Left ventricle myocardium inferior (tissue), 1 donor: ENCODE results near the gene CPNE4. TPM values are rescaled to one million over a fixed set of nuclear protein-coding genes. Genes with fewer than 3 reads are reported as not detected.
"Not testable (repeated sequence)": the region's sequence is repeated elsewhere in the genome, so short reads cannot be mapped to it uniquely, and the experiment has no call there.

Experiments
- DNase-seq: peaks from one replicate; pipeline ENCODE4 v3.0.0-alpha.2; 2020
- H3K27ac ChIP-seq: fragments of 200-600 bp; replicated peaks from 2 replicates; pipeline ENCODE4 v1.8.0; 2021
- H3K27me3 ChIP-seq: fragments of 200-600 bp; 2 replicates; pipeline ENCODE4 v1.8.0; 2021; ENCODE audit warnings: low read depth
- H3K36me3 ChIP-seq: fragments of 200-600 bp; 2 replicates; pipeline ENCODE4 v1.8.0; 2021
- H3K4me1 ChIP-seq: fragments of 200-600 bp; 2 replicates; pipeline ENCODE4 v1.8.0; 2021
- H3K4me3 ChIP-seq: fragments of 200-600 bp; 2 replicates; pipeline ENCODE4 v1.8.0; 2021; ENCODE audit warnings: mild to moderate bottlenecking, moderate library complexity
- H3K9me3 ChIP-seq: fragments of 200-600 bp; replicated peaks from 2 replicates; pipeline ENCODE4 v1.8.0; 2021
- intact Hi-C: fragments of 100-400 bp; cut with micrococcal nuclease; formaldehyde crosslinking; loops from one replicate; pipeline ENCODE4 v1.11.0; 2022
- total RNA-seq: library from RNA; stranded (reverse); fragmentation: NEBNext Ultra II Directional; extraction: Animal tissue kit (Norgen Biotek cat#: 25700); gene quantifications from one replicate; pipeline ENCODE4 v1.2.1, GENCODE V29; 2021
- TF ChIP-seq, protein P1 (sequence below): fragments of 200-600 bp; IDR thresholded peaks from 2 replicates; pipeline ENCODE4 v1.8.0; 2021; ENCODE audit warnings: antibody characterized with exemption, mild to moderate bottlenecking, borderline replicate concordance
- donor health status: DM: no; HTN: yes; CAD: no; lungs with severe emphysema.

The CPNE4 gene
- total RNA-seq, 1 donor from 2014 or later = 17.9 TPM

GRCh38 chr3:131899021-131899420, 135.8 kb downstream of the CPNE4 start:
- no peak overlapping the region for H3K4me3 ChIP-seq
- intact Hi-C loops = no loop called here
- no peaks in the 10 kb centered on the region for H3K9me3 ChIP-seq
- no peaks in the 10 kb centered on the region for H3K4me1 ChIP-seq
- no peaks in the 10 kb centered on the region for H3K27me3 ChIP-seq
- no peaks in the 10 kb centered on the region for H3K36me3 ChIP-seq
- TF ChIP-seq, protein P1, sequence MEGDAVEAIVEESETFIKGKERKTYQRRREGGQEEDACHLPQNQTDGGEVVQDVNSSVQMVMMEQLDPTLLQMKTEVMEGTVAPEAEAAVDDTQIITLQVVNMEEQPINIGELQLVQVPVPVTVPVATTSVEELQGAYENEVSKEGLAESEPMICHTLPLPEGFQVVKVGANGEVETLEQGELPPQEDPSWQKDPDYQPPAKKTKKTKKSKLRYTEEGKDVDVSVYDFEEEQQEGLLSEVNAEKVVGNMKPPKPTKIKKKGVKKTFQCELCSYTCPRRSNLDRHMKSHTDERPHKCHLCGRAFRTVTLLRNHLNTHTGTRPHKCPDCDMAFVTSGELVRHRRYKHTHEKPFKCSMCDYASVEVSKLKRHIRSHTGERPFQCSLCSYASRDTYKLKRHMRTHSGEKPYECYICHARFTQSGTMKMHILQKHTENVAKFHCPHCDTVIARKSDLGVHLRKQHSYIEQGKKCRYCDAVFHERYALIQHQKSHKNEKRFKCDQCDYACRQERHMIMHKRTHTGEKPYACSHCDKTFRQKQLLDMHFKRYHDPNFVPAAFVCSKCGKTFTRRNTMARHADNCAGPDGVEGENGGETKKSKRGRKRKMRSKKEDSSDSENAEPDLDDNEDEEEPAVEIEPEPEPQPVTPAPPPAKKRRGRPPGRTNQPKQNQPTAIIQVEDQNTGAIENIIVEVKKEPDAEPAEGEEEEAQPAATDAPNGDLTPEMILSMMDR = no peak
- no peak for DNase-seq
- H3K27ac ChIP-seq = no peak overlapping the region

DNA sequence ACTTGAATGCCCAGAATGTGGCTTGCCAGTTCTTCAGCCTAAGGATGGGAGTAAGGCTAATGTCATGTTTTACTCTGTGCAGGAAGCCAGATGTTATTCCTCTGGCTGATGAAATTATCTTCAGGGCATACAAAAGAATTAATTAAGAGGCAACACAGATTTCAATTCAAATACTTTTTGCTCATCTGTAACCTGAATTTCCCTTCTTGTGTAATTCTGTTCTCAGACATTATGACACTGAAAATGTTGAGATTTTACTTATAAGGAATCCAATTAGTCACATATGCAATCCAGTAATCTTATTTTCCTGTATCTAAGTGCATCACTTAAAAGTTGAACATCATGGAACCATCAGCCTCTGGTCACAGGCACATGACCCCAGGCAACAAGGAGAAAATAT, 136.5 kb downstream of the CPNE4 start:
- intact Hi-C loops = no loop called here
- TF ChIP-seq, protein P1 = no peak
- Histone ChIP-seq H3K4me3 (no peak overlapping the region), H3K27ac (no peak overlapping the region), H3K36me3 (no peaks in the 10 kb centered on the region), H3K9me3 (no peaks in the 10 kb centered on the region), H3K4me1 (no peaks in the 10 kb centered on the region), H3K27me3 (no peaks in the 10 kb centered on the region)
- DNase-seq = no peak

- TF ChIP-seq, protein P1 = no peak
- DNase-seq = no peak
Measured at GRCh38 chr3:131896285-131896684, 138.5 kb downstream of the CPNE4 start.

GRCh38 chr3:131895766-131896165, 139.0 kb downstream of the CPNE4 start:
- TF ChIP-seq, protein P1 = no peak
- no peak for DNase-seq

More at GRCh38 chr3:131896285-131896684, 138.5 kb downstream of the CPNE4 start:
- intact Hi-C loops = no loop called here
- H3K27me3 ChIP-seq = no peaks in the 10 kb centered on the region
- peaks cover 10% of the 10 kb centered on the region for H3K9me3 ChIP-seq
- H3K4me1 ChIP-seq = no peaks in the 10 kb centered on the region
- H3K4me3 ChIP-seq = no peak overlapping the region
- no peak overlapping the region for H3K27ac ChIP-seq
- no peaks in the 10 kb centered on the region for H3K36me3 ChIP-seq

DNA sequence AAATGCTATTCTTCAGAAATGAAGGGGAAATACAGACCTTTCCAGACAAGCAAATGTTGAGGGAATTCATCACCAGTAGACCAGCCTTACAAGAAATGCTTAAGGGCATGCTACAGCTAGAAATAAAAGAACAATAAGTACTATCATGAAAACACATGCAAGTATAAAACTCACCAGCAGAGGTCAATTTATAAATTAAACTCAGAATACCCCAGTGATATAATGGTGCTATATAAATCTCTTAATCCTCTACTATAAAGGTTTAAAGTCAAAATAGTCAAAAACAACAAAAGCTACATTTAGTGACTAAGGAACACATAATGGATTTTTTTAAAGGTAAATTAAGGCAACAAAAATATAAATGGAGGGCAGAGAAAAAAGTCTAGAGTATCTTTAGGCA, 142.5 kb downstream of the CPNE4 start:
- Histone ChIP-seq H3K27me3 (peaks cover 12% of the 10 kb centered on the region), H3K36me3 (no peaks in the 10 kb centered on the region), H3K9me3 (peaks cover 10% of the 10 kb centered on the region), H3K27ac (no peak overlapping the region), H3K4me3 (no peak overlapping the region), H3K4me1 (no peaks in the 10 kb centered on the region)
- TF ChIP-seq, protein P1 = no peak
- intact Hi-C loops = no loop called here
- DNase-seq = no peak

More at GRCh38 chr3:131895766-131896165, 139.0 kb downstream of the CPNE4 start:
- Histone ChIP-seq H3K4me1 (no peaks in the 10 kb centered on the region), H3K36me3 (no peaks in the 10 kb centered on the region), H3K4me3 (no peak overlapping the region), H3K27me3 (no peaks in the 10 kb centered on the region), H3K9me3 (peaks cover 10% of the 10 kb centered on the region), H3K27ac (no peak overlapping the region)
- intact Hi-C loops = no loop called here

- DNase-seq, H3K36me3 ChIP-seq, H3K27ac ChIP-seq, H3K4me1 ChIP-seq, intact Hi-C loops, H3K9me3 ChIP-seq, H3K4me3 ChIP-seq: not testable (repeated sequence)
- H3K27me3 ChIP-seq = peaks cover 12% of the 10 kb centered on the region
Measured at GRCh38 chr3:131885871-131886270, 148.9 kb downstream of the CPNE4 start.
